GM12892 (cell line): ENCODE data around the gene EMX2.

ENCODE experiments used
- POLR2A ChIP-seq: IDR thresholded peaks from 2 replicates; pipeline ENCODE4 v1.6.1; 2011; ENCODE audit warnings: low read depth, low read length, control low read depth
- POLR2AphosphoS5 ChIP-seq: IDR thresholded peaks from 2 replicates; pipeline ENCODE4 v1.6.1; 2011; ENCODE audit warnings: low read depth, low read length, control low read depth

GRCh38 chr10:117590101-117590875 lies 47.7 kb downstream of the EMX2 start:
- TF ChIP-seq POLR2A (no peak), POLR2AphosphoS5 (no peak)
